Measurements from ENCODE around the gene PAIP2B. TPM values are rescaled to one million over a fixed set of nuclear protein-coding genes. Genes with fewer than 3 reads are reported as not detected.

Gene PAIP2B
- total and polyA plus RNA-seq, 10 of the 15 experiments (the other 5 are each of a cell fraction or from before 2014, with no cell fraction given): 0.06 to 0.79 (median 0.32) TPM

- TF ChIP-seq ZNF687 (IDR thresholded peaks at IDR 0.05) (no peak), PAX8 (IDR thresholded peaks at IDR 0.05) (no peak), SMC3 (IDR thresholded peaks at IDR 0.05; ENCODE audit: borderline replicate concordance, low read length) (peak; percentile 36; the same call in 1 of the 2 replicates)
- TF ChIP-seq, protein P1, sequence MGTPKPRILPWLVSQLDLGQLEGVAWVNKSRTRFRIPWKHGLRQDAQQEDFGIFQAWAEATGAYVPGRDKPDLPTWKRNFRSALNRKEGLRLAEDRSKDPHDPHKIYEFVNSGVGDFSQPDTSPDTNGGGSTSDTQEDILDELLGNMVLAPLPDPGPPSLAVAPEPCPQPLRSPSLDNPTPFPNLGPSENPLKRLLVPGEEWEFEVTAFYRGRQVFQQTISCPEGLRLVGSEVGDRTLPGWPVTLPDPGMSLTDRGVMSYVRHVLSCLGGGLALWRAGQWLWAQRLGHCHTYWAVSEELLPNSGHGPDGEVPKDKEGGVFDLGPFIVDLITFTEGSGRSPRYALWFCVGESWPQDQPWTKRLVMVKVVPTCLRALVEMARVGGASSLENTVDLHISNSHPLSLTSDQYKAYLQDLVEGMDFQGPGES (IDR thresholded peaks at IDR 0.05): no peak
Observed at GRCh38 chr2:71157124-71157793, 69.6 kb downstream of the PAIP2B start (continued).

- Histone ChIP-seq H3K4me1 (ENCODE audit: control insufficient read depth, insufficient read depth, low read length) (no peaks in the 10 kb centered on the region), H3K27ac (ENCODE audit: control insufficient read depth, insufficient read depth) (no peak overlapping the region), H3K9me3 (replicated peaks; ENCODE audit: control insufficient read depth, insufficient read depth, low read length) (no peaks in the 10 kb centered on the region), H2AFZ (ENCODE audit: control insufficient read depth, low read depth, low read length) (no peak overlapping the region), H3K79me2 (ENCODE audit: control insufficient read depth, insufficient read depth, low read length) (no peaks in the 10 kb centered on the region), H3K4me3 (no peak overlapping the region), H3K9ac (ENCODE audit: control insufficient read depth, insufficient read depth, low read length) (no peak overlapping the region), H3K4me2 (ENCODE audit: control insufficient read depth, insufficient read depth) (no peak overlapping the region), H3K36me3 (ENCODE audit: control insufficient read depth in 2 of 2, insufficient read depth in 2 of 2, low read length in 1 of 2) (no peaks in the 10 kb centered on the region), H4K20me1 (ENCODE audit: control insufficient read depth, insufficient read depth) (no peaks in the 10 kb centered on the region), H3K27me3 (replicated peaks in 1 of 2; ENCODE audit: control insufficient read depth in 2 of 2, insufficient read depth in 2 of 2, low read length in 1 of 2) (no peaks in the 10 kb centered on the region)
- no peak for TF ChIP-seq NFYA (IDR thresholded peaks at IDR 0.05; ENCODE audit: borderline replicate concordance, low read depth, low read length)
- TF ChIP-seq CREM (IDR thresholded peaks at IDR 0.05; ENCODE audit: low read depth): no peak
- TF ChIP-seq ZNF384 (IDR thresholded peaks at IDR 0.05; ENCODE audit: borderline replicate concordance, low read depth, low read length): no peak
- no peak for TF ChIP-seq HDGF (IDR thresholded peaks at IDR 0.05)
- no peak for TF ChIP-seq EGR1 (IDR thresholded peaks at IDR 0.05; ENCODE audit: borderline replicate concordance in 1 of 2, low read depth in 2 of 2, low read length in 2 of 2)
- TF ChIP-seq, protein P2, sequence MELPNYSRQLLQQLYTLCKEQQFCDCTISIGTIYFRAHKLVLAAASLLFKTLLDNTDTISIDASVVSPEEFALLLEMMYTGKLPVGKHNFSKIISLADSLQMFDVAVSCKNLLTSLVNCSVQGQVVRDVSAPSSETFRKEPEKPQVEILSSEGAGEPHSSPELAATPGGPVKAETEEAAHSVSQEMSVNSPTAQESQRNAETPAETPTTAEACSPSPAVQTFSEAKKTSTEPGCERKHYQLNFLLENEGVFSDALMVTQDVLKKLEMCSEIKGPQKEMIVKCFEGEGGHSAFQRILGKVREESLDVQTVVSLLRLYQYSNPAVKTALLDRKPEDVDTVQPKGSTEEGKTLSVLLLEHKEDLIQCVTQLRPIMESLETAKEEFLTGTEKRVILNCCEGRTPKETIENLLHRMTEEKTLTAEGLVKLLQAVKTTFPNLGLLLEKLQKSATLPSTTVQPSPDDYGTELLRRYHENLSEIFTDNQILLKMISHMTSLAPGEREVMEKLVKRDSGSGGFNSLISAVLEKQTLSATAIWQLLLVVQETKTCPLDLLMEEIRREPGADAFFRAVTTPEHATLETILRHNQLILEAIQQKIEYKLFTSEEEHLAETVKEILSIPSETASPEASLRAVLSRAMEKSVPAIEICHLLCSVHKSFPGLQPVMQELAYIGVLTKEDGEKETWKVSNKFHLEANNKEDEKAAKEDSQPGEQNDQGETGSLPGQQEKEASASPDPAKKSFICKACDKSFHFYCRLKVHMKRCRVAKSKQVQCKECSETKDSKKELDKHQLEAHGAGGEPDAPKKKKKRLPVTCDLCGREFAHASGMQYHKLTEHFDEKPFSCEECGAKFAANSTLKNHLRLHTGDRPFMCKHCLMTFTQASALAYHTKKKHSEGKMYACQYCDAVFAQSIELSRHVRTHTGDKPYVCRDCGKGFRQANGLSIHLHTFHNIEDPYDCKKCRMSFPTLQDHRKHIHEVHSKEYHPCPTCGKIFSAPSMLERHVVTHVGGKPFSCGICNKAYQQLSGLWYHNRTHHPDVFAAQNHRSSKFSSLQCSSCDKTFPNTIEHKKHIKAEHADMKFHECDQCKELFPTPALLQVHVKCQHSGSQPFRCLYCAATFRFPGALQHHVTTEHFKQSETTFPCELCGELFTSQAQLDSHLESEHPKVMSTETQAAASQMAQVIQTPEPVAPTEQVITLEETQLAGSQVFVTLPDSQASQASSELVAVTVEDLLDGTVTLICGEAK (IDR thresholded peaks at IDR 0.05; ENCODE audit: borderline replicate concordance): no peak
- TF ChIP-seq NR2F1 (conservative IDR thresholded peaks at IDR 0.05): no peak
- RAD21 ChIA-PET (ENCODE audit: unreplicated experiment): interaction anchor here (1.8 to 4.1 kb wide), 4 partner anchors 56 to 172 kb away, joined by 4 to 31 read pairs (median 28); no protein-coding TSS in a partner anchor
- no TSS peak for BruUV-seq (replicated peaks)
- intact Hi-C loops (cut with micrococcal nuclease; ENCODE audit: unreplicated experiment) (loop anchor here (10.0 kb wide), 1 partner anchor 228 kb away; no protein-coding TSS in a partner anchor), in situ Hi-C loops (cut with MboI) (loop anchor here (25.0 kb wide), 1 partner anchor 356 kb away; no protein-coding TSS in a partner anchor)
- 34% methylated on average over 6 of the region's 6 CpGs for WGBS (ENCODE audit: insufficient coverage, insufficient replicate concordance, low lambda C conversion rate, missing lambda C conversion rate)
- DNase-seq (ENCODE audit: low read depth, low spot score) (no peak), ATAC-seq (no peak), FAIRE-seq (no peak)
- CTCF ChIA-PET: interaction anchor here (1.0 to 4.2 kb wide), 10 partner anchors 9 to 354 kb away, joined by 3 to 53 read pairs (median 9); partner anchors contain the start of gene NAGK
- POLR2A ChIA-PET: no interaction called here
- SMC1A ChIA-PET (ENCODE audit: uncharacterized antibody, unreplicated experiment): interaction anchor here (1.1 to 1.5 kb wide), 4 partner anchors 15 to 109 kb away, joined by 3 to 5 read pairs (median 3); no protein-coding TSS in a partner anchor
Observed at GRCh38 chr2:71156573-71156972, 70.3 kb downstream of the PAIP2B start.
